ENCODE results near the gene TMEM11. TPM values are rescaled to one million over a fixed set of nuclear protein-coding genes. Genes with fewer than 3 reads are reported as not detected.

Gene TMEM11
- total RNA-seq, 5 donors from 2014 or later (not counting 1 experiment from before 2014, with no cell fraction given), result 12.9 to 22.9 (median 20.0) TPM

DNA sequence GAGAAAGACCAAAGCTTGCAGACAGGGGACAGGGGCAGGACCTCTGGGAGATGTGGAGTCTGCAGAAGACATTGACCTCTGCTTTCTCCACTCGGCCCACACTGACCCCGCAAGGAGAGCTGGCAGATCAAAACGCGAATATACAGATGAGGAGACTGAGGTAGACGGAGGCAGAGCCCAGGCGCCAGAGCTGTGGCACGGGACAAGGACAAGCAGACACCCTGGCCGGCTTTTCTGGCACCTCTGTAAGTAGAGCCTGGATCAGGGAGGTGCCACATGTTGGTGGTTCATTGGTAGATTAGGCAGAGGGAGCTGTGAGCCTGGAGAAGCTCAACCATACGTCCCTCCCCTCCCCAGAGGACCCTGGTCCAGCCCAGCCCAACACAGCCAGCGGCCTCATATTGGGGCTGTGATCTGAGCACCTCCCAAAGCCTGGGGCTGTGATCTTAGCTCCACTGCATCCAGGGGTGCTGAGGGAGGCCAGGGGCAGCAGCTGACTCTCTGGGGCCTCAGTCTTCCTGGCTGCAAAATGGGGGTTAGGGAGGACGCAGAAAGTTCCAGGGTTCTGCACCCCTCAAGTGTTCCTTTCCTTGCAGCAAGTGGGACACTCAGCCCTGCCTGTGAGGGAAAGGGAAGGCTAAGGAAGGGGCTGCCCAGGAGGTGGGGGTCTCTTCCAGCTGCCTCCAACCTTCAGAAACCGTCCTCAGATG lies 35.3 kb upstream of the TMEM11 start:
- Mint-ChIP-seq H3K27me3 (no peaks in the 10 kb centered on the region), H3K9me3 (no peaks in the 10 kb centered on the region), H3K4me3 (no peak overlapping the region), H3K36me3 (peaks cover 4% of the 10 kb centered on the region), H3K4me1 (peaks cover 49 to 55% (median 52%) of the 10 kb centered on the region in 3 donors), H3K27ac (peak overlapping the region in 1 of 2 donors; percentile 41)
- Histone ChIP-seq H3K36me3 (ENCODE audit: control insufficient read depth in 2 of 2, extremely low read depth in 1 of 2, insufficient read depth in 1 of 2, low read length in 1 of 2) (no peaks in the 10 kb centered on the region), H3K4me3 (ENCODE audit: control insufficient read depth in 1 of 2, extremely low read depth in 1 of 2, low read length in 1 of 2) (no peak overlapping the region), H3K27me3 (replicated peaks in 1 of 2; ENCODE audit: control insufficient read depth in 2 of 2, extremely low read depth in 1 of 2, insufficient read depth in 2 of 2, low read length in 1 of 2) (no peaks in the 10 kb centered on the region), H3K9me3 (no peaks in the 10 kb centered on the region), H3K27ac (ENCODE audit: low read length) (no peak overlapping the region), H3K4me1 (ENCODE audit: control insufficient read depth in 1 of 2, extremely low read depth in 1 of 2, insufficient read depth in 2 of 2, low read length in 2 of 2) (peaks cover 5 to 47% of the 10 kb centered on the region in 2 experiments)
- 90% methylated on average over 7 of the region's 12 CpGs for WGBS (ENCODE audit: insufficient coverage)
- CTCF ChIA-PET, result interaction anchor here (0.6 to 0.9 kb wide), 2 partner anchors 30 to 69 kb away, joined by 3 read pairs; no protein-coding TSS in a partner anchor
- POLR2A ChIA-PET, result no interaction called here
- DNase-seq, result no peak
- ATAC-seq (replicated peaks in 1 of 4), result no peak

DNA sequence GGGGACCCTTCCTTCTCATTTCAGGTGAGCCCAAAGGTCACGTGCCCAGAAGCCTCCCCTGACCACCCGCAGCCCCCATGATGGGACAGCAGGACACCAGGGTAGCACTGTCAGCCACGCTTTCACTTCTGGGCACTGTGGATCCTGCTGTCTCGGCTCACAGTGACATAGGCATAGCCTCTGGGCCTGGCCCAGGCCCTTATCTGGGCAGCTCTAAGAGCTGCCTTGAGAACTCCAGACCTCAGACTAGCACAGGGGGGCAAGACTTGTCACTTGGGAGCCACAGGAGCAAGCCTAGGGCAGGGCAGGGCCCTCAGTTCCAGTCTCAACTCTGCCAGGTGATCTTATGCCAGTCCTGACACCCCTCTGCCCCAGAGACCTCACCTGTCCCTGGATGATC lies 34.5 kb upstream of the TMEM11 start:
- Mint-ChIP-seq H3K36me3 (peaks cover 4% of the 10 kb centered on the region), H3K4me3 (no peak overlapping the region), H3K9me3 (no peaks in the 10 kb centered on the region), H3K4me1 (peaks cover 42 to 51% (median 45%) of the 10 kb centered on the region in 3 donors), H3K27ac (peak overlapping the region in 1 of 2 donors; percentile 34), H3K27me3 (no peaks in the 10 kb centered on the region)
- Histone ChIP-seq H3K4me3 (ENCODE audit: control insufficient read depth in 1 of 2, extremely low read depth in 1 of 2, low read length in 1 of 2) (no peak overlapping the region), H3K4me1 (ENCODE audit: control insufficient read depth in 1 of 2, extremely low read depth in 1 of 2, insufficient read depth in 2 of 2, low read length in 2 of 2) (peaks cover under 1 to 40% of the 10 kb centered on the region in 2 experiments), H3K9me3 (no peaks in the 10 kb centered on the region), H3K27me3 (replicated peaks in 1 of 2; ENCODE audit: control insufficient read depth in 2 of 2, extremely low read depth in 1 of 2, insufficient read depth in 2 of 2, low read length in 1 of 2) (no peaks in the 10 kb centered on the region), H3K27ac (ENCODE audit: low read length) (no peak overlapping the region), H3K36me3 (ENCODE audit: control insufficient read depth in 2 of 2, extremely low read depth in 1 of 2, insufficient read depth in 1 of 2, low read length in 1 of 2) (no peaks in the 10 kb centered on the region)
- CTCF ChIA-PET, result no interaction called here
- 67% methylated on average over 4 of the region's 4 CpGs for WGBS (ENCODE audit: insufficient coverage)
- DNase-seq, result no peak
- POLR2A ChIA-PET, result no interaction called here
- no peak for ATAC-seq (replicated peaks in 1 of 4)

DNA sequence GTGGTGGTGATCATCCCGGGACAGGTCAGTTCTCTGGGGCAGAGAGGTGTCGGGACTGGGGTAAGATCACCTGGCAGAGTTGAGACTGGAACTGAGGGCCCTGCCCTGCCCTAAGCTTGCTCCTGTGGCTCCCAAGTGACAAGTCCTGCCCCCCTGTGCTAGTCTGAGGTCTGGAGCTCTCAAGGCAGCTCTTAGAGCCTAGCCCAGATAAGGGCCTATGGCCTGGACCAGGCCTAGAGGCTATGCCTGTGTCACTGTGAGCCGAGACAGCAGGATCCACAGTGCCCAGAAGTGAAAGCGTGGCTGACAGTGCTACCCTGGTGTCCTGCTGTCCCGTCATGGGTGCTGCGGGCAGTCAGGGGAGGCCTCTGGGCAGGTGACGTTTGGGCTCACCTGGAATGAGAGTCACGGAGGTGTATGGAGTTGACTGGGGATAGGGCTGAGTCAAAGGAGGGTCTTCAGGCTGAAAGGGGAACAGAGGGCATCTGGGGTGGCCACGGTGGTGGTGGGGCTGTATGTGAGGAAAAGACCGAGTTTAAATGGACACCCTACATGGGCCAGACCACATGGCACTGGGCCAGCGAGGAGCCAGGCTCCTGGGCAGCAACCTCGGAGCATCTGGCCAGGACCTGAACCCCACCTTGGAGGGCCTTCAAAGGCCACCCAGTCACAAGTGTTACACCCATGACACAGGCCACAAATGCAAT lies 33.7 kb upstream of the TMEM11 start:
- DNase-seq, result no peak
- no peaks in the 10 kb centered on the region for H3K27me3 Mint-ChIP-seq
- CTCF ChIA-PET, result no interaction called here

DNA sequence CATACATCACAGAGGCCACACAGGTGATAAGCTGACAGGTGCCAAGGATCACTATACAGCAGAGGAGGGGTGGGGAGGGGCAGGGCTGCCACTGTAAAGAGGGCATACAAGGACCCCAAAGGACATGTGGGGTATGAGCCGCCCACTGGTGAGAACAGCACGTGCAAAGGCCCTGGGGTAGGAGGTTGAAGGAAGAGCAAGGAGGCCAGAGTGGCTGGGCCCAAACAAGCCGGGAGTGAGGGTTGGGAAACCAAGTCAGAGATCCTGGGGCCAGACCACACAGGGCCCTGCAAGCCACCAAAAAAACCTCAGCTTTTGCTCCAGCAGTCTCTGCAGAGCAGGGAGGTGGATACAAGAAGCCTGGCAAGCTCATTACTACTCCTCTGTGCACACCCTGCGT lies 32.7 kb upstream of the TMEM11 start:
- peaks cover 31 to 41% (median 34%) of the 10 kb centered on the region in 3 donors for H3K4me1 Mint-ChIP-seq
- no peaks in the 10 kb centered on the region for H3K9me3 ChIP-seq
- no peak overlapping the region for H3K27ac Mint-ChIP-seq
- no peaks in the 10 kb centered on the region for H3K9me3 Mint-ChIP-seq
- no peak for DNase-seq
- H3K4me1 ChIP-seq (ENCODE audit: control insufficient read depth in 1 of 2, extremely low read depth in 1 of 2, insufficient read depth in 2 of 2, low read length in 2 of 2), result peaks cover 0 to 27% of the 10 kb centered on the region in 2 experiments
- H3K27ac ChIP-seq (ENCODE audit: low read length), result no peak overlapping the region
- no peak for ATAC-seq (replicated peaks in 1 of 4)
- no peaks in the 10 kb centered on the region for H3K27me3 ChIP-seq (replicated peaks in 1 of 2; ENCODE audit: control insufficient read depth in 2 of 2, extremely low read depth in 1 of 2, insufficient read depth in 2 of 2, low read length in 1 of 2)
- H3K36me3 ChIP-seq (ENCODE audit: control insufficient read depth in 2 of 2, extremely low read depth in 1 of 2, insufficient read depth in 1 of 2, low read length in 1 of 2), result peaks cover 3 to 4% of the 10 kb centered on the region in 2 donors
- POLR2A ChIA-PET, result interaction anchor here (0.6 kb wide), 2 partner anchors 13 to 1998 kb away, joined by 3 to 8 read pairs; no protein-coding TSS in a partner anchor
- 96% methylated on average over 2 of the region's 4 CpGs for WGBS (ENCODE audit: insufficient coverage)
- CTCF ChIA-PET, result no interaction called here
- no peak overlapping the region for H3K4me3 ChIP-seq (ENCODE audit: control insufficient read depth in 1 of 2, extremely low read depth in 1 of 2, low read length in 1 of 2)
- peaks cover 4% of the 10 kb centered on the region for H3K36me3 Mint-ChIP-seq
- no peak overlapping the region for H3K4me3 Mint-ChIP-seq
- no peaks in the 10 kb centered on the region for H3K27me3 Mint-ChIP-seq

More for the DNA sequence above, 33.7 kb upstream of the TMEM11 start:
- H3K9me3 Mint-ChIP-seq, result no peaks in the 10 kb centered on the region
- peaks cover 0 to 37% of the 10 kb centered on the region in 2 experiments for H3K4me1 ChIP-seq (ENCODE audit: control insufficient read depth in 1 of 2, extremely low read depth in 1 of 2, insufficient read depth in 2 of 2, low read length in 2 of 2)
- H3K4me3 Mint-ChIP-seq, result no peak overlapping the region
- no peak overlapping the region for H3K4me3 ChIP-seq (ENCODE audit: control insufficient read depth in 1 of 2, extremely low read depth in 1 of 2, low read length in 1 of 2)
- H3K27me3 ChIP-seq (replicated peaks in 1 of 2; ENCODE audit: control insufficient read depth in 2 of 2, extremely low read depth in 1 of 2, insufficient read depth in 2 of 2, low read length in 1 of 2), result no peaks in the 10 kb centered on the region
- peaks cover 39 to 50% (median 42%) of the 10 kb centered on the region in 3 donors for H3K4me1 Mint-ChIP-seq
- H3K27ac Mint-ChIP-seq, result no peak overlapping the region
- no peak overlapping the region for H3K27ac ChIP-seq (ENCODE audit: low read length)
- H3K36me3 Mint-ChIP-seq, result peaks cover 4% of the 10 kb centered on the region
- POLR2A ChIA-PET, result no interaction called here
- 81% methylated on average over 12 of the region's 12 CpGs for WGBS (ENCODE audit: insufficient coverage)
- no peaks in the 10 kb centered on the region for H3K9me3 ChIP-seq
- no peak for ATAC-seq (replicated peaks in 1 of 4)
- peaks cover 0 to 1% of the 10 kb centered on the region in 2 donors for H3K36me3 ChIP-seq (ENCODE audit: control insufficient read depth in 2 of 2, extremely low read depth in 1 of 2, insufficient read depth in 1 of 2, low read length in 1 of 2)

DNA sequence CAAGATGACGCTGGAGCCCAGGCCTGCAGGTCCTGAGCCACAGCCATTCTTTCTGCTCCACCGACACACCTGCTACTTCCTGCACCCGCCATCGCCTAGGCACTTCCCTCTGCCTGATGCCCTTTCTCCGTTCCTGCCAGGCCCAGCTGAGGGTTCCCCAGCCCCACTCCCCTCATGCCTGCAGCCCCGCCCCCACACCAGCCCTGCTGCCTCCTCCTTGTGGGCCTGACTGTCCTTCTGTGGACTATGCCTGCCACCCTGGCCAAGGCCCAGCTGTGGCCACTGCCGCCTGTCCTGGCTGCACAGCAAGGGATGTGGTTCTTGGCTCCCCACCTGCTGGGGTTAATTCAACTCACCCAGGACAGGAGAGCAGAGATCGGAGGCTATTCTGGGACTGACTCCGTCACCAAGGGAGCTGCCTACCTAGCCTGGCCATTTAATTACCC lies 31.7 kb upstream of the TMEM11 start:
- Mint-ChIP-seq H3K27ac (peak overlapping the region; percentile 19 to 34), H3K4me3 (no peak overlapping the region), H3K9me3 (no peaks in the 10 kb centered on the region), H3K27me3 (no peaks in the 10 kb centered on the region), H3K4me1 (peaks cover 23 to 30% (median 24%) of the 10 kb centered on the region in 3 donors), H3K36me3 (peaks cover 4% of the 10 kb centered on the region)
- DNase-seq, result no peak
- ChIA-PET POLR2A (no interaction called here), CTCF (no interaction called here)
- Histone ChIP-seq H3K4me1 (ENCODE audit: control insufficient read depth in 1 of 2, extremely low read depth in 1 of 2, insufficient read depth in 2 of 2, low read length in 2 of 2) (peaks cover 0 to 17% of the 10 kb centered on the region in 2 experiments), H3K27me3 (replicated peaks in 1 of 2; ENCODE audit: control insufficient read depth in 2 of 2, extremely low read depth in 1 of 2, insufficient read depth in 2 of 2, low read length in 1 of 2) (no peaks in the 10 kb centered on the region), H3K36me3 (ENCODE audit: control insufficient read depth in 2 of 2, extremely low read depth in 1 of 2, insufficient read depth in 1 of 2, low read length in 1 of 2) (peaks cover 3 to 4% of the 10 kb centered on the region in 2 donors), H3K27ac (ENCODE audit: low read length) (no peak overlapping the region), H3K9me3 (no peaks in the 10 kb centered on the region), H3K4me3 (ENCODE audit: control insufficient read depth in 1 of 2, extremely low read depth in 1 of 2, low read length in 1 of 2) (no peak overlapping the region)
- 68% methylated on average over 7 of the region's 9 CpGs for WGBS (ENCODE audit: insufficient coverage)
- peak in 1 of 4 experiments; percentile 39 for ATAC-seq (replicated peaks in 1 of 4)

DNA sequence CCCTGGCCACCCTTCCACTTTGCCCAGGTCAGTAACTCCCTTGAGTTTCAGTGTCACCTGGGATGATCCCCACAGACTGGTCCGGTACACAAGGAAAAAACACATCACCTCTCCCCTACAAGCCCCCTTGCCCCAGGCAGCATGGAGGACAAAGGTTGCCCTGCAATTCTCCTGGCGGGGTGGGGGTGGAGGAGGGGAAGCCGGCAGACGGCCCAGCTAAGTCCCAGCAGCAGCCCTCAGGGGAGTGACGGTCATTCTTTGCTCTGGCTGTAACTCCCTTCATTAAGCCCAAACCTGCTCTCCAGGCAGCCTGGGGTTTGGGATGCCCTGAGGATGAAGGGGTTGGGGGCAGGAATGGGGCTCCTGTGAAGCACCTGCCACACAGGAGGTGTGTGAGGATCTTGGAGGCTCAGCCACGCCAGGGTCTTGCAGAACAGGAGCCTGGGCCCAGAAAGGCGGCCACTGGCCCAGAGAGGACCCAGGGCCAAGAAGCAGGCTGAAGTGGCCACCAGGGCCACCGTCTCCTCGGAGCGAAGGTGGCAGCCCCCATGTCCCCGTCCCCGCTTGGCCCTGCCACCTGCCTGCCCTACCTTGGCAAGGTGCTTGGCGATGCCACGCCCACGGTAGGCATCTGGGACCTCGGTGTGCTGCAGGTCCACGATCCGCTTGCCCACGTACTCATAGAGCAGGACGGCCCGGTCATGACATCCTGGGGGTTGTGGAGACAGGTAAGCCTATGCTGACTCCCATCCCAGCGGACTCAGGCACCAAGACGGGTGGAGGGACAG lies 29.7 kb upstream of the TMEM11 start:
- Mint-ChIP-seq H3K36me3 (peaks cover 4% of the 10 kb centered on the region), H3K4me1 (peaks cover 10 to 16% (median 10%) of the 10 kb centered on the region in 3 donors), H3K27me3 (no peaks in the 10 kb centered on the region), H3K4me3 (no peak overlapping the region), H3K9me3 (no peaks in the 10 kb centered on the region), H3K27ac (no peak overlapping the region)
- no peaks in the 10 kb centered on the region for H3K9me3 ChIP-seq
- peaks cover 0 to 7% of the 10 kb centered on the region in 2 experiments for H3K4me1 ChIP-seq (ENCODE audit: control insufficient read depth in 1 of 2, extremely low read depth in 1 of 2, insufficient read depth in 2 of 2, low read length in 2 of 2)
- ChIA-PET CTCF (no interaction called here), POLR2A (no interaction called here)
- no peak for ATAC-seq (replicated peaks in 1 of 4)
- 92% methylated on average over 14 of the region's 23 CpGs for WGBS (ENCODE audit: insufficient coverage)
- peaks cover 3 to 4% of the 10 kb centered on the region in 2 donors for H3K36me3 ChIP-seq (ENCODE audit: control insufficient read depth in 2 of 2, extremely low read depth in 1 of 2, insufficient read depth in 1 of 2, low read length in 1 of 2)
- H3K27ac ChIP-seq (ENCODE audit: low read length), result no peak overlapping the region
- H3K4me3 ChIP-seq (ENCODE audit: control insufficient read depth in 1 of 2, extremely low read depth in 1 of 2, low read length in 1 of 2), result no peak overlapping the region
- H3K27me3 ChIP-seq (replicated peaks in 1 of 2; ENCODE audit: control insufficient read depth in 2 of 2, extremely low read depth in 1 of 2, insufficient read depth in 2 of 2, low read length in 1 of 2), result peaks cover 0 to 3% of the 10 kb centered on the region in 2 experiments
- DNase-seq, result no peak
